ENCODE data around the gene NINL.
"Not testable (repeated sequence)": the region's sequence is repeated elsewhere in the genome, so short reads cannot be mapped to it uniquely, and the experiment has no call there.

NINL gene

DNA sequence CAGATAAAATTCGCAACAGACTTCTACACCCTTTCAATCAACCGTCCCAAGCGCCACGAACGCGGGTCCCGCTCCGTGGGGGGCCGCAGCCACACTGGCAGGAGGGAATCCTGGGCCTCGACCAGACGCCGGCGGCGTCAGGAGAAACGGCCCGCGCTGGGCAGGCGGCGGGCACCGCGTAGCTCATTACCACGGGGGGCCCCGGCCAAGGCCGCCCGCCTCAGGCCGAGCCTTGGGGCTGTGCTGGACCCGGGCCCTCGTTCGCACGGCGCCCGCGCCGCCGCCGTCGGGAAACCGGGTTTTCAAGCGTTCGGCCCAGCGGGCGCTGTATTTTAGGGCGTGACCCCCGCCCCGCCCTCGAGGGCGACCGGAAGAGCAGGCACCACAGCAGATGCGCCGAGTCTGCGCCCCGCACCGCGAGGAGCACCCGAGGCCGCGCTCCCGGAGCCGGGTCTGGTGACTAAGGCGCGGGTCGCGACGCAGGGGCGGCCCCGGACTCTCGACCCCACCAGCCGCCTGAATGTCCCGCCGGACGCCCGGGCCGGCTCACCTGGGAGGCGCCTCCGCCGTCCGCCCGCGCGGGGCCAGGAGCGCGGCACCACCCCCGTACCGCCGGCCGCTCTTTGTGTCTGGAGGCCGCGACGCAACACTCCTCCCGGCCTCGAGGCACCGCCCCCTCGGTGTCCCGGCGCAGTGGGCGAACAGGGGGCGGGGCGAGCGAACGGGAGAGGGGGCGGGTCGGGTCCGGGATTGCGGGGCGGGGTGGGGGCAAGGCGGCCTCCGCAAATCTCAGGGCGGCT lies at the start of gene NINL:
NINL (minus strand) TSS at position 627 of the 800 bp plus-strand sequence. CDS start 58,944 bp downstream, outside the sequence.
- TF ChIP-seq, protein P1, sequence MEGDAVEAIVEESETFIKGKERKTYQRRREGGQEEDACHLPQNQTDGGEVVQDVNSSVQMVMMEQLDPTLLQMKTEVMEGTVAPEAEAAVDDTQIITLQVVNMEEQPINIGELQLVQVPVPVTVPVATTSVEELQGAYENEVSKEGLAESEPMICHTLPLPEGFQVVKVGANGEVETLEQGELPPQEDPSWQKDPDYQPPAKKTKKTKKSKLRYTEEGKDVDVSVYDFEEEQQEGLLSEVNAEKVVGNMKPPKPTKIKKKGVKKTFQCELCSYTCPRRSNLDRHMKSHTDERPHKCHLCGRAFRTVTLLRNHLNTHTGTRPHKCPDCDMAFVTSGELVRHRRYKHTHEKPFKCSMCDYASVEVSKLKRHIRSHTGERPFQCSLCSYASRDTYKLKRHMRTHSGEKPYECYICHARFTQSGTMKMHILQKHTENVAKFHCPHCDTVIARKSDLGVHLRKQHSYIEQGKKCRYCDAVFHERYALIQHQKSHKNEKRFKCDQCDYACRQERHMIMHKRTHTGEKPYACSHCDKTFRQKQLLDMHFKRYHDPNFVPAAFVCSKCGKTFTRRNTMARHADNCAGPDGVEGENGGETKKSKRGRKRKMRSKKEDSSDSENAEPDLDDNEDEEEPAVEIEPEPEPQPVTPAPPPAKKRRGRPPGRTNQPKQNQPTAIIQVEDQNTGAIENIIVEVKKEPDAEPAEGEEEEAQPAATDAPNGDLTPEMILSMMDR (IDR thresholded peaks at IDR 0.05) = no peak
- DNase-seq (ENCODE audit: low spot score) = no peak
- H3K4me3 ChIP-seq = peak within 1 kb of the TSS; percentile 95
- H3K27ac ChIP-seq = peak within 1 kb of the TSS; percentile 27 to 67

- H3K4me3 ChIP-seq = no peak overlapping the region
Measured at GRCh38 chr20:25632940-25633790, 47.8 kb upstream of the NINL start.

DNA sequence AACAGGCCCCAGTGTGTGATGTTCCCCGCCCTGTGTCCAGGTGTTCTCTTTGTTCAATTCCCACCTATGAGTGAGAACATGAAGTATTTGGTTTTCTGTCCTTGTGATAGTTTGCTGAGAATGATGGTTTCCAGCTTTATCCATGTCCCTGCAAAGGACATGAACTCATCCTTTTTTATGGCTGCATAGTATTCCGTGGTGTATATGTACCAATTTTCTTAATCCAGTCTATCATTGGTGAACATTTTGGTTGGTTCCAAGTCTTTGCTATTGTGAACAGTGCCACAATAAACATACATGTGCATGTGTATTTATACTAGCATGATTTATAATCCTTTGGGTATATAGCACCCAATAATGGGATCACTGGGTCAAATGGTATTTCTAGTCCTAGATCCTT lies 45.3 kb upstream of the NINL start:
- H3K27ac ChIP-seq; H3K4me3 ChIP-seq; DNase-seq (ENCODE audit: low spot score): not testable (repeated sequence)

More at GRCh38 chr20:25632940-25633790, 47.8 kb upstream of the NINL start:
- DNase-seq (ENCODE audit: low spot score) = no peak
- TF ChIP-seq, protein P1 (IDR thresholded peaks at IDR 0.05) = no peak
- no peak overlapping the region for H3K27ac ChIP-seq

DNA sequence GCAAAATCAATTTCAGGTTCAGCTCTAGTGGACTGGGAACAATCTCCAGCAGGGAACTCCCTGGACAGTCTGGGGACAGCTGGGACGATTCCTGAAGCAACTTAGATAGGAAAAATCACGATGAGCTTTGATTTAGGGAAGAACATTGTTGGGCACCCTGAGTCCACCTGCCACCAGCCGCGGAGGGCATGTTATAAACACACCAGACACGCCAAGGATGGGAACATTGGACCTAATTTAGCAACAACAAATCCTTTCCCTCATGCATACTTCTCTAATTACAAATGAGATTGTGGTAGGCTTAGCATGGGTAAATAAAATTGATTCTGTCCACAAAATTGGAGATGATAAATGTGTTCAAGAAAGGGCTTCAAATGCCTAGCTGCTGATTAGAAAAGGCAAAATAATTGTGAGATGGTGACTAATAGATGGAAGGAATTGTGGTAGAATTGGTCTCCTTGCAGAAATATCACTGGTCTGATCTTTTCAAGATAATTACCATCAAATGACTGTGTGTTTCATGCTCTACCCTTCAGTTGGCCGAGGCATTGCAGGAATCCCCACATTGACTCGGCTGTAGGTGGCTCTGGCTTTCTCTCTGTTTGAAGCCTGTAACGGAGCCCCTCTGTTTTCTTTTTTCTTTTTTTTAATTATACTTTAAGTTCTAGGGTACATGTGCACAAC lies 44.6 kb upstream of the NINL start:
- no peak for DNase-seq (ENCODE audit: low spot score)
- TF ChIP-seq, protein P1 (IDR thresholded peaks at IDR 0.05) = no peak

GRCh38 chr20:25626779-25627178 lies 41.4 kb upstream of the NINL start:
- H3K27ac ChIP-seq = no peak overlapping the region
- TF ChIP-seq, protein P1 (IDR thresholded peaks at IDR 0.05) = no peak
- DNase-seq (ENCODE audit: low spot score) = no peak
- no peak overlapping the region for H3K4me3 ChIP-seq

More for the DNA sequence above, 44.6 kb upstream of the NINL start:
- H3K27ac ChIP-seq = no peak overlapping the region
- H3K4me3 ChIP-seq = no peak overlapping the region

- H3K4me3 ChIP-seq = peak overlapping the region; percentile 96
- no peak for DNase-seq (ENCODE audit: low spot score)
- TF ChIP-seq, protein P1 (IDR thresholded peaks at IDR 0.05) = no peak
Measured at GRCh38 chr20:25624500-25624939, 39.2 kb upstream of the NINL start.

More at GRCh38 chr20:25624500-25624939, 39.2 kb upstream of the NINL start:
- H3K27ac ChIP-seq = peak overlapping the region; percentile 88 to 91

Data from coronary artery (tissue), 2 donors.